Glutamatergic neuron (in vitro differentiated cells): ENCODE measurements around the gene SYNDIG1. TPM values are rescaled to one million over a fixed set of nuclear protein-coding genes. Genes with fewer than 3 reads are reported as not detected.

Source experiments
- DNase-seq: peaks from one replicate; pipeline ENCODE4 v3.0.0; 2022
- H3K27ac Mint-ChIP-seq: one replicate; pipeline ENCODE4 v1.8.0; 2020; ENCODE audit warnings: mild to moderate bottlenecking, mixed read lengths, inconsistent platforms; ENCODE audit not compliant: unreplicated experiment
- H3K27me3 Mint-ChIP-seq: one replicate; pipeline ENCODE4 v1.8.0; 2020; ENCODE audit warnings: mild to moderate bottlenecking, moderate library complexity, mixed read lengths, inconsistent platforms; ENCODE audit not compliant: unreplicated experiment
- H3K36me3 Mint-ChIP-seq: one replicate; pipeline ENCODE4 v1.8.0; 2020; ENCODE audit warnings: mild to moderate bottlenecking, mixed read lengths, inconsistent platforms; ENCODE audit not compliant: unreplicated experiment
- H3K4me1 Mint-ChIP-seq: one replicate; pipeline ENCODE4 v1.8.0; 2020; ENCODE audit warnings: mild to moderate bottlenecking, low read depth, mixed read lengths, inconsistent platforms; ENCODE audit not compliant: unreplicated experiment
- H3K4me3 Mint-ChIP-seq: one replicate; pipeline ENCODE4 v1.8.0; 2020; ENCODE audit warnings: mild to moderate bottlenecking, mixed read lengths, inconsistent platforms; ENCODE audit not compliant: unreplicated experiment
- H3K9me3 Mint-ChIP-seq: one replicate; pipeline ENCODE4 v1.8.0; 2020; ENCODE audit warnings: mild to moderate bottlenecking, moderate library complexity, mixed read lengths, inconsistent platforms; ENCODE audit not compliant: unreplicated experiment
- CTCF ChIP-seq: fragments of 200-600 bp; sonication (generic); IDR thresholded peaks from one replicate; pipeline ENCODE4 v1.5.0; 2021; ENCODE audit not compliant: partially characterized antibody, unreplicated experiment
- total RNA-seq: library from RNA; stranded (reverse); fragmentation: NEBNext Ultra II Directional; extraction: Animal tissue kit (Norgen Biotek cat#: 25700); gene quantifications from one replicate; pipeline ENCODE4 v1.2.1, GENCODE V29; 2021; ENCODE audit not compliant: unreplicated experiment

The SYNDIG1 gene
- total RNA-seq, 1 donor from 2014 or later: 10.4 TPM

- Mint-ChIP-seq H3K4me1 (peaks cover 3% of the 10 kb centered on the region), H3K36me3 (no peaks in the 10 kb centered on the region), H3K27me3 (no peaks in the 10 kb centered on the region), H3K27ac (no peak overlapping the region), H3K9me3 (no peaks in the 10 kb centered on the region), H3K4me3 (no peak overlapping the region)
- TF ChIP-seq CTCF: no peak
- no peak for DNase-seq
Measured at GRCh38 chr20:24617080-24617432, 147.6 kb downstream of the SYNDIG1 start.

- Mint-ChIP-seq H3K36me3 (no peaks in the 10 kb centered on the region), H3K27me3 (no peaks in the 10 kb centered on the region), H3K4me1 (peaks cover 3% of the 10 kb centered on the region), H3K9me3 (no peaks in the 10 kb centered on the region), H3K27ac (no peak overlapping the region), H3K4me3 (no peak overlapping the region)
- TF ChIP-seq CTCF: no peak
- no peak for DNase-seq
Measured at GRCh38 chr20:24617757-24618450, 148.5 kb downstream of the SYNDIG1 start.

- no peak for DNase-seq
- Mint-ChIP-seq H3K4me3 (no peak overlapping the region), H3K9me3 (no peaks in the 10 kb centered on the region), H3K36me3 (no peaks in the 10 kb centered on the region), H3K27me3 (no peaks in the 10 kb centered on the region), H3K27ac (no peak overlapping the region), H3K4me1 (peaks cover 3% of the 10 kb centered on the region)
- no peak for TF ChIP-seq CTCF
Measured at GRCh38 chr20:24618739-24619138, 149.3 kb downstream of the SYNDIG1 start.

- no peak for DNase-seq
- Mint-ChIP-seq H3K36me3 (no peaks in the 10 kb centered on the region), H3K4me3 (no peak overlapping the region), H3K27me3 (no peaks in the 10 kb centered on the region), H3K4me1 (peaks cover 3% of the 10 kb centered on the region), H3K9me3 (no peaks in the 10 kb centered on the region), H3K27ac (no peak overlapping the region)
- TF ChIP-seq CTCF: no peak
Measured at GRCh38 chr20:24619212-24619611, 149.8 kb downstream of the SYNDIG1 start.

GRCh38 chr20:24620937-24621519 is 151.6 kb downstream of the SYNDIG1 start:
- no peak for DNase-seq
- Mint-ChIP-seq H3K36me3 (no peaks in the 10 kb centered on the region), H3K9me3 (peaks cover 2% of the 10 kb centered on the region), H3K27me3 (peaks cover 3% of the 10 kb centered on the region), H3K27ac (no peak overlapping the region), H3K4me1 (peaks cover 10% of the 10 kb centered on the region), H3K4me3 (no peak overlapping the region)
- TF ChIP-seq CTCF: no peak
